Upper lobe of left lung (tissue), 4 donors: ENCODE data around the gene IFNG-AS1.

ENCODE experiments used
- POLR2AphosphoS5 ChIP-seq, 2 donors: sonication (generic); formaldehyde crosslinking; IDR thresholded peaks; one replicate each; pipeline ENCODE4 v1.5.1; 2017; ENCODE audit warnings: antibody characterized with exemption in 2 of 2
- TF ChIP-seq, protein P1 (sequence below), 6 experiments: fragments of 450-650 bp in 4 of 6; fragments of 200-600 bp in 2 of 6; sonication (generic) in 2 of 6; IDR thresholded peaks; one replicate each; pipeline ENCODE4 v1.5.1; 2016 to 2019; ENCODE audit warnings: antibody characterized with exemption in 6 of 6

DNA sequence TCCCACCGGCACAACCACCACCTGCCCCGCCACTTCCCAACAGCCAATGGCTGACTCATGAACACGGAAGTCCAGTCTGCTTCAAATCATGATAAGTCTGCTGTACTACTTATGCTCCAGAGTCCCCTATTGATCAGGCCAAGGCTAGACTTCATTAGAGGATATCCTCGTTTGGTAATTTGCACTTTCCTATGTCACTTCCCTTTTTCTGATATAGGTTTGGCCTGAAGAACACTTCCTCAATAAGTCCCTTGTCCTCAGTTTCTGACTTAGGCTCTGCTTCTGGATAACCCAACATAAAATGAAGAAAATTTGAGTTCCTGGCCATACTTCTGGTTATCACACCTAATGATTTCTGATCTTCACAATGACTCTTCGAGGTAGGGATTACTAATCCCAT, 45.3 kb downstream of the IFNG-AS1 start:
- TF ChIP-seq, protein P1, sequence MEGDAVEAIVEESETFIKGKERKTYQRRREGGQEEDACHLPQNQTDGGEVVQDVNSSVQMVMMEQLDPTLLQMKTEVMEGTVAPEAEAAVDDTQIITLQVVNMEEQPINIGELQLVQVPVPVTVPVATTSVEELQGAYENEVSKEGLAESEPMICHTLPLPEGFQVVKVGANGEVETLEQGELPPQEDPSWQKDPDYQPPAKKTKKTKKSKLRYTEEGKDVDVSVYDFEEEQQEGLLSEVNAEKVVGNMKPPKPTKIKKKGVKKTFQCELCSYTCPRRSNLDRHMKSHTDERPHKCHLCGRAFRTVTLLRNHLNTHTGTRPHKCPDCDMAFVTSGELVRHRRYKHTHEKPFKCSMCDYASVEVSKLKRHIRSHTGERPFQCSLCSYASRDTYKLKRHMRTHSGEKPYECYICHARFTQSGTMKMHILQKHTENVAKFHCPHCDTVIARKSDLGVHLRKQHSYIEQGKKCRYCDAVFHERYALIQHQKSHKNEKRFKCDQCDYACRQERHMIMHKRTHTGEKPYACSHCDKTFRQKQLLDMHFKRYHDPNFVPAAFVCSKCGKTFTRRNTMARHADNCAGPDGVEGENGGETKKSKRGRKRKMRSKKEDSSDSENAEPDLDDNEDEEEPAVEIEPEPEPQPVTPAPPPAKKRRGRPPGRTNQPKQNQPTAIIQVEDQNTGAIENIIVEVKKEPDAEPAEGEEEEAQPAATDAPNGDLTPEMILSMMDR (IDR thresholded peaks at IDR 0.05), result no peak
- no peak for TF ChIP-seq POLR2AphosphoS5 (IDR thresholded peaks at IDR 0.05)
